ENCODE results near the gene SOWAHC. TPM values are rescaled to one million over a fixed set of nuclear protein-coding genes. Genes with fewer than 3 reads are reported as not detected.
"Not testable (repeated sequence)": the region's sequence is repeated elsewhere in the genome, so short reads cannot be mapped to it uniquely, and the experiment has no call there.

SOWAHC gene
- total and polyA plus RNA-seq, 4 donors = 8.5 to 19.5 (median 14.0) TPM

DNA sequence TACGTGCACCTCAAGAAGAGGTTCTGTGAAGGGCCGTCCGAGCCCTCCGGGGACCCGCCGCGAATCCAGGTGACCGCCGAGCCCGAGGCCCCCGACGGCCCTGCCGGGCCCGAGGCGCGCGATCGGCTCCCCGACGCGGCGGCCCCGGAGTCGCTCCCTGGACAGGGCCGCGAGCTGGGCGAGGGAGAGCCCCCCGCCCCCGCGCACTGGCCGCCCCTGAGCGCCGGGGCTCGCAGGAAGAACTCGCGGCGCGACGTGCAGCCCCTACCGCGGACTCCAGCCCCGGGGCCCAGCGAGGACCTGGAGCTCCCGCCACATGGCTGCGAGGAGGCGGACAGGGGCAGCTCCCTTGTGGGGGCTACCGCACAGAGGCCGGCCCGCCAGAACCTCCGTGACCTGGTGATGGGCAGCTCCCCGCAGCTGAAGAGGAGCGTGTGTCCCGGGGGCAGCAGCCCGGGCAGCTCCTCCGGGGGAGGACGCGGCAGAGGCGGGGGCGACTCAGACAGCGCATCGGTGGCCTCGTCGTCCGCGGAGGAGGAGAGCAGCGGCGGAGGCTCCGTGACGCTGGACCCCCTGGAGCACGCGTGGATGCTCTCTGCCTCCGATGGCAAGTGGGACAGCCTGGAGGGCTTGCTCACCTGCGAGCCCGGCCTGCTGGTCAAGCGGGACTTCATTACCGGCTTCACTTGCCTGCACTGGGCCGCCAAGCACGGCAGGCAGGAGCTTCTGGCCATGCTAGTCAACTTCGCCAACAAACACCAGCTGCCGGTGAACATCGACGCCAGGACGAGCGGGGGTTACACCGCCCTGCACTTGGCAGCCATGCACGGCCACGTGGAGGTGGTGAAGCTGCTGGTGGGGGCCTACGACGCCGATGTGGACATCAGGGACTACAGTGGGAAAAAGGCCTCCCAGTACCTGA, 812 bp downstream of the SOWAHC start:
- Histone ChIP-seq H3K27me3 (ENCODE audit: control insufficient read depth, insufficient read depth, low read length) (peaks cover 2% of the 10 kb centered on the region), H3K36me3 (ENCODE audit: control insufficient read depth, insufficient read depth, low read length) (peaks cover 6% of the 10 kb centered on the region), H3K27ac (ENCODE audit: low read depth, low read length) (no peak overlapping the region), H3K9me3 (ENCODE audit: control insufficient read depth, insufficient read depth, low read length) (no peaks in the 10 kb centered on the region), H3K4me3 (ENCODE audit: low read depth, low read length) (peak overlapping the region; percentile 47), H3K4me1 (ENCODE audit: control insufficient read depth, insufficient read depth, low read length) (peaks cover 14% of the 10 kb centered on the region)
- 5% methylated on average over 90 of the region's 90 CpGs for WGBS (ENCODE audit: insufficient coverage)
- DNase-seq (ENCODE audit: low read depth in 4 of 6, low spot score in 6 of 6) = peak in 2 of 6 donors; percentile 45 to 47

DNA sequence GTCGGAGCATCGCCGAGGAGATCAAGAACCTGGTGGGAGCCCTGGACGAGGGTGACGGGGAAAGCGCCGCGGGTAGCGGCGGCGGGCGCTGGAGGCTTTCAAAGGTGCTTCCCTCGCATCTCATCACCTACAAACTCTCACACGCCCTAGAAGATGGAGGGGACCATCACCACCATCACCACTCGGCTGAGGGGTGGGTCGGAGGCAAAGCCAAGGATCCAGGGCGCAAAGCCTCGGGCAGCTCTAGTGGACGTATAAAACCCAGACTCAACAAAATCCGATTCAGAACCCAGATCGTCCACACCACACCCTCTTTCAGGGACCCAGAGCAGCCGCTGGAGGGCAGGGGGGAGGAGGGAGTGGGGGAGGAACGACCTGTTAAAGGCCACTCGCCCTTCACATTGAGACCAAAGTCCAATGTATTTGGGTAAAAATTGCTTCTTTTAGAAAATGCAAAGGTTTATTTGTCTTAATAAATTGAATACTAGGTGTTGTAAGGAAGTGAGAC, 1.5 kb downstream of the SOWAHC start:
- Histone ChIP-seq H3K9me3 (ENCODE audit: control insufficient read depth, insufficient read depth, low read length) (no peaks in the 10 kb centered on the region), H3K4me1 (ENCODE audit: control insufficient read depth, insufficient read depth, low read length) (peaks cover 14% of the 10 kb centered on the region), H3K27ac (ENCODE audit: low read depth, low read length) (no peak overlapping the region), H3K36me3 (ENCODE audit: control insufficient read depth, insufficient read depth, low read length) (peaks cover 6% of the 10 kb centered on the region), H3K4me3 (ENCODE audit: low read depth, low read length) (peak overlapping the region; percentile 47), H3K27me3 (ENCODE audit: control insufficient read depth, insufficient read depth, low read length) (peaks cover 2% of the 10 kb centered on the region)
- 63% methylated on average over 6 of the region's 24 CpGs for WGBS (ENCODE audit: insufficient coverage)
- no peak for DNase-seq (ENCODE audit: low read depth in 4 of 6, low spot score in 6 of 6)

DNA sequence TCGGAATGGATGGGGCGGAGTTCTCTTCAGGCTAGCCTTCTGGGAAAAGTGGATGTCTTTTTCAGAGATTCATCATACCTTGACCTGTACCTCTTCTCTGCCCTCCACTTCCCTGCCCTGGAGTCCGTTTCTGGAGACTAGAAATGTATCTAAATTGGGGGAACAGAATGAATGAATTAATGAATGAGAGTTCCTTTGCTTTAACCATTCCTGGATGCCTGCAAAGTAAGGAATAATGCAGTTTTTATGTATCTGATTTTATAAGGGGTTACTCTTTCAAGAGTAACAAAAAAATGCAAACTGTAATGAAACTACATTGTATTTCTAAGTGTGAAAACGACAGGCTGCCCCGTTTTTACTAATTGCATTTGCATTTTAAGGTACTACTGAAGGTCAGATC, 2.0 kb downstream of the SOWAHC start:
- Histone ChIP-seq H3K9me3 (ENCODE audit: control insufficient read depth, insufficient read depth, low read length) (no peaks in the 10 kb centered on the region), H3K36me3 (ENCODE audit: control insufficient read depth, insufficient read depth, low read length) (peaks cover 6% of the 10 kb centered on the region), H3K27me3 (ENCODE audit: control insufficient read depth, insufficient read depth, low read length) (peaks cover 2% of the 10 kb centered on the region), H3K4me1 (ENCODE audit: control insufficient read depth, insufficient read depth, low read length) (peaks cover 14% of the 10 kb centered on the region), H3K27ac (ENCODE audit: low read depth, low read length) (no peak overlapping the region), H3K4me3 (ENCODE audit: low read depth, low read length) (peak overlapping the region; percentile 47)
- no CpG with 5 or more reads among the region's 5 CpGs for WGBS (ENCODE audit: insufficient coverage)
- no peak for DNase-seq (ENCODE audit: low read depth in 4 of 6, low spot score in 6 of 6)

DNA sequence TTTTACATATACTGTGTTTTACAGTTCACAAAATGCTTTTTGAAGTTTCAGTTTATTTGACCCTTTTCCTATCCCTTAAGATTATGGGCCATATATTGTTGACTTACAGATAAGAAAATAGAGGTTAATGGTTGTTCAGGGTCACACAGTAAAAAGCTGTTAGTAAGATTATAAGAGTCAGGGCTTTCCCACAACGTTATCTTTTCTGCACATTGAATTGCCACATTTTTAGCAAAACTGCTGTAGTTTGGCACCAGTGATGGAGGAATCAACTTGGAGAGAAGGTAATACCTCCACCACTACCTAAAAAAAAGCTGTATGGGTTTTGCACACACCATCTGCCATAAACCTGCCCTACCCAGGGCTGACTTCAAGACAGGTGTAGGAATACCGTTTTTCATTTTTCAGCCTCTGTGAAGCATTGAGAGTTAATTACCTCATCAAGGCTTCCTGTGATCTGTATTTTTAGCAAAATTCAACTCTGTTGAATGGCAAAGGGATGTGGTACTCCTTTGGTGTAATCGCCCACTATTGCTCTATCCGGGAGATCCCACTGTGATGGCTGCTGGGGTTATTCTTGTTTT, 5.0 kb downstream of the SOWAHC start:
- peaks cover 6% of the 10 kb centered on the region for H3K36me3 ChIP-seq (ENCODE audit: control insufficient read depth, insufficient read depth, low read length)
- H3K4me1 ChIP-seq (ENCODE audit: control insufficient read depth, insufficient read depth, low read length) = peaks cover 14% of the 10 kb centered on the region
- no peaks in the 10 kb centered on the region for H3K9me3 ChIP-seq (ENCODE audit: control insufficient read depth, insufficient read depth, low read length)
- H3K27me3 ChIP-seq (ENCODE audit: control insufficient read depth, insufficient read depth, low read length) = peaks cover 4% of the 10 kb centered on the region
- no CpG with 5 or more reads among the region's 4 CpGs for WGBS (ENCODE audit: insufficient coverage)
- H3K27ac ChIP-seq (ENCODE audit: low read depth, low read length) = no peak overlapping the region
- H3K4me3 ChIP-seq (ENCODE audit: low read depth, low read length) = no peak overlapping the region
- DNase-seq (ENCODE audit: low read depth in 4 of 6, low spot score in 6 of 6) = no peak

DNA sequence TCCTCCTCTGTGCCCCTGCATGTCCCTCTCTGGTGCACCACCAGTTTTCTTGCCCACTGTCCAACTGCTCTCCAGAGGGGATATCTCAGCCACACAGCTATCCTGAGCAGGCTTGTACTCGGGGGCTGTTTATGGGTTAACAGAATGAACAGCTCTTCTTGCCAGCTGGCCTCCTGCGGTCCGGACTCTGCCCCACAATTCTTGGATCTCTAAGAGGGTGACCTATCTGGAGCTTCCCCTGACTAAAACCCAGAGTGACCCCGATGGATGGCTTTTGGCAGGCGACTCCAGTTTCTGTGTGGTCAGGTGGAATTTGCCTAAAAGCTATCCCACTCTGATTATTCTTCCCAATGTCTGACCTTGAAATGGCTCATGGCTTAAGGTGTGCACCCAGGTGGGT, 9.1 kb downstream of the SOWAHC start:
- Histone ChIP-seq H3K4me3 (ENCODE audit: low read depth, low read length) (no peak overlapping the region), H3K4me1 (ENCODE audit: control insufficient read depth, insufficient read depth, low read length) (no peaks in the 10 kb centered on the region), H3K27me3 (ENCODE audit: control insufficient read depth, insufficient read depth, low read length) (peaks cover 2% of the 10 kb centered on the region), H3K27ac (ENCODE audit: low read depth, low read length) (no peak overlapping the region), H3K36me3 (ENCODE audit: control insufficient read depth, insufficient read depth, low read length) (no peaks in the 10 kb centered on the region), H3K9me3 (ENCODE audit: control insufficient read depth, insufficient read depth, low read length) (no peaks in the 10 kb centered on the region)
- WGBS (ENCODE audit: insufficient coverage) = 42% methylated on average over 3 of the region's 5 CpGs
- no peak for DNase-seq (ENCODE audit: low read depth in 4 of 6, low spot score in 6 of 6)

DNA sequence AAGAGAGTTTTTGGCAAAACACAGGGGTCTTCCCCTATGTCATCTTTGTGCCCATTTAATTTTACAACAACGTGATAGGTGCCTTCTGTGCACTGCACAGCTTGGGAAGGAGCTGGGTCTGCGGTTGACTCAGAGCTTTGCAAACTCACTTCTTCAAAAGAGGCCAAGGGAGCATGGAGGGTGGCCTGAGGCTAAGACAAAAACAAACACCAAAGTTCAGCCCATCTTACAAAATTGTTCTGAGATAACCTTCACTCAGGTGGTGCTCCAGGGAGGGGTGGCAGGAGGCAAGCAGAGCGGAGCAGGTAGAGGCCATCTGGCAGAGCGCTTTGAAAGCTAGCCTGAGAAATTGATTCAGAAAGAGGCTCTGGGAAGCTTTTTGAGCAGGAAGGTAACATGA, 9.8 kb downstream of the SOWAHC start:
- Histone ChIP-seq H3K9me3 (ENCODE audit: control insufficient read depth, insufficient read depth, low read length) (no peaks in the 10 kb centered on the region), H3K36me3 (ENCODE audit: control insufficient read depth, insufficient read depth, low read length) (no peaks in the 10 kb centered on the region), H3K27me3 (ENCODE audit: control insufficient read depth, insufficient read depth, low read length) (peaks cover 2% of the 10 kb centered on the region), H3K27ac (ENCODE audit: low read depth, low read length) (no peak overlapping the region), H3K4me3 (ENCODE audit: low read depth, low read length) (no peak overlapping the region), H3K4me1 (ENCODE audit: control insufficient read depth, insufficient read depth, low read length) (no peaks in the 10 kb centered on the region)
- WGBS (ENCODE audit: insufficient coverage) = 100% methylated on average over 1 of the region's 4 CpGs
- DNase-seq (ENCODE audit: low read depth in 4 of 6, low spot score in 6 of 6) = no peak

DNA sequence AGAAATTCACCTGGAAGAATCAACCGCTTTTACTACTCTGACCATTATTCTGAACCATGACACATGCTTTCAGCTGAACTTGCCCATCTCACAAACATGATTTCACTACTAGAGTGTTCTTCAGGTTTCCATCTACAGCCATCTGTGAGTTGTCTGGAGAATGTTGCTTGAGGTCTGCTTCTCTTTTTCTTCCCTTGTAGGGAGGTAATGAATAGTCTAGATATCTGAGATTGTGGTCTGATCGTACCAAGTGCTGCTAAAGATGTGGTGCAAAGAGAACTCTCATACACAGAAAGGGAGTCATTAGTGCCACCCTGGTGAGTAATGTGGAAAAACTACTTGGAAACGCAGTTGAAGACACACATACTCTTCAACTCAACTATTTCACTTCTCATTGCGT, 10.2 kb downstream of the SOWAHC start:
- no peak for DNase-seq (ENCODE audit: low read depth in 4 of 6, low spot score in 6 of 6)
- no peaks in the 10 kb centered on the region for H3K36me3 ChIP-seq (ENCODE audit: control insufficient read depth, insufficient read depth, low read length)
- no peaks in the 10 kb centered on the region for H3K4me1 ChIP-seq (ENCODE audit: control insufficient read depth, insufficient read depth, low read length)
- H3K27me3 ChIP-seq (ENCODE audit: control insufficient read depth, insufficient read depth, low read length) = peaks cover 2% of the 10 kb centered on the region
- WGBS (ENCODE audit: insufficient coverage) = 83% methylated on average over 2 of the region's 4 CpGs
- H3K27ac ChIP-seq (ENCODE audit: low read depth, low read length) = no peak overlapping the region
- H3K4me3 ChIP-seq (ENCODE audit: low read depth, low read length) = no peak overlapping the region
- H3K9me3 ChIP-seq (ENCODE audit: control insufficient read depth, insufficient read depth, low read length) = no peaks in the 10 kb centered on the region

DNA sequence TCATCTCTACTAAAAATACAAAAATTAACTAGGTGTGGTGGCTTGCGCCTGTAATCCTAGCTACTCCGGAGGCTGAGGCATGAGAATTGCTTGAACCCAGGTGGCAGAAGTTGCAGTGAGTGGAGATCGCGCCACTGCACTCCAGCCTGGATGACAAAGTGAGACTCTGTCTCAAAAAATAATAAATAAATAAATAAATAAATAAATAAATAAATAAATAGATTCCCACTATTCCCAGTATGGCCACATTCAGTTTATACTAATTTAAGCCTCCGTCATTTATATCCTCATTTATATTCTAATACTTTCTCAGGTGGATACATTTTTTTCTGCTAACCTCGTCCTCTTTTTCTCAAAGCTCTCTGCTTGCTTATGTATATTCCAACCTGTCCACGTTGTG, 14.2 kb downstream of the SOWAHC start:
- WGBS (ENCODE audit: insufficient coverage) = no CpG with 5 or more reads among the region's 7 CpGs

DNA sequence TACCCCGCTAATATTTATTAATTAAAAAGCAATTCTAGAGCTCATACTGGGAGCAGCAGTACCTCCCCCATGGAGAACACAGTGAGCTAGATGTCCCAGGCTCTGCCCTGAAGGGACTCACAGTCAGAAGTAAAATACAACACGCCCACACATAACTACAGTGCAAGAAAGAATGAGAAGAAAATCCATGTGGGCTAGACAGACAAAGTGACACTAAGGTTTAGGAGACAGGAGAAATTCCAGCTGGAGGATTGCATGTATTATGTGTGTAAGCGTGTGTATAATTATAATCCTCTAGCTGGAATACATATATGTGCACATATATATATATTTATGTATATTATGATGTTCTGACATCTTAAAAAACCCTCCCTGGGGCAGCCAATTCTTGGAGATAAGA, 15.7 kb downstream of the SOWAHC start:
- no peaks in the 10 kb centered on the region for H3K9me3 ChIP-seq (ENCODE audit: control insufficient read depth, insufficient read depth, low read length)
- no peak overlapping the region for H3K4me3 ChIP-seq (ENCODE audit: low read depth, low read length)
- H3K27me3 ChIP-seq (ENCODE audit: control insufficient read depth, insufficient read depth, low read length) = no peaks in the 10 kb centered on the region
- H3K4me1 ChIP-seq (ENCODE audit: control insufficient read depth, insufficient read depth, low read length) = no peaks in the 10 kb centered on the region
- H3K27ac ChIP-seq (ENCODE audit: low read depth, low read length) = no peak overlapping the region
- no peak for DNase-seq (ENCODE audit: low read depth in 4 of 6, low spot score in 6 of 6)
- no peaks in the 10 kb centered on the region for H3K36me3 ChIP-seq (ENCODE audit: control insufficient read depth, insufficient read depth, low read length)
- no CpG with 5 or more reads among the region's 3 CpGs for WGBS (ENCODE audit: insufficient coverage)

More for the DNA sequence above, 14.2 kb downstream of the SOWAHC start:
- not testable (repeated sequence) for H3K27ac ChIP-seq (ENCODE audit: low read depth, low read length); H3K36me3 ChIP-seq (ENCODE audit: control insufficient read depth, insufficient read depth, low read length); H3K27me3 ChIP-seq (ENCODE audit: control insufficient read depth, insufficient read depth, low read length); H3K4me3 ChIP-seq (ENCODE audit: low read depth, low read length); DNase-seq (ENCODE audit: low read depth in 4 of 6, low spot score in 6 of 6); H3K9me3 ChIP-seq (ENCODE audit: control insufficient read depth, insufficient read depth, low read length); H3K4me1 ChIP-seq (ENCODE audit: control insufficient read depth, insufficient read depth, low read length)

All from spinal cord (tissue), 10 donors.